ENCODE data around the gene CD2BP2. TPM values are rescaled to one million over a fixed set of nuclear protein-coding genes. Genes with fewer than 3 reads are reported as not detected.
A peak's percentile ranks its signal among the peaks of the same experiment; 100 is the strongest.

The CD2BP2 gene
- total and polyA plus RNA-seq, 2 of the 8 experiments (the other 6 are each of a cell fraction or from before 2014, with no cell fraction given), result 22.4 to 55.3 TPM

DNA sequence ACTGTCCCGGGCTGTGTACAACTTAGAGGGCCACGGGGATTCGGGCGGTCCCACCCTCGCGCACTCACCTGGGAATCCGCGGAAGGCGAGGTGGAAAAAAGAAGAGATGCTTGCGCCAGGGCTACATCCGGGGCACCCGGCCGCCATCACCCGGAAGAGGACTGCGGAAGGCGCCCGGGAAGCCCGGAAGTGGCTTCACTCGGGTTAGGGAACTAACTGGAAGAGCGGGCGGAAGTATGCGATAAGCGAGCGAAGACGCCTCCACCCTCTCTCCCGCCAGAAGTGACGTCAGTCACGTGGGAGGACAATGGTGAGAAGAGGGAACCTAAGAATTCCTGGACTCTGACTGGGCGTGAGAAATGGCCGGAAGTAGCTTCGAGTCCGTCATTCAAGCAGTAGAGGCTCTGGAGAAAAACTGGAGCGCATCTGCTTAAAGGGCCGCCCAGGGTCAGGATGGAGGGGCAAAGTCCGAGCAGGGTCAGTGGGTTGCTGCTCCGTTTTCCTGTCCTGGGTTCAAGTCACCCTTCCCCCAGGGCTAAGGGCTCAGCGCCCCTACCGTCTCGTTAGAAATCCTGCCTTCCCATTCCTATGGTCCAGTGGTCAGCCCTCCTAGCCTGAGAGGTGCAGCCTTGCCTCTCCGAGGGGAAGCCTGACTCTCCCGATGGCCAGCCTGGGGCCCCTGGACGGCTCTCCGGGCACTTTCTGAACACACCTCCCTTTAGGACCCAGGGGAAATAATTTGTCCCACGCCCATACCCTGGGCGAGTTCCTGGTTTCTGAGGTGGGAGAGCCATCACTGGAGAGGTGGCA is at the start of gene CD2BP2 (continued):
- TF ChIP-seq, protein P1, sequence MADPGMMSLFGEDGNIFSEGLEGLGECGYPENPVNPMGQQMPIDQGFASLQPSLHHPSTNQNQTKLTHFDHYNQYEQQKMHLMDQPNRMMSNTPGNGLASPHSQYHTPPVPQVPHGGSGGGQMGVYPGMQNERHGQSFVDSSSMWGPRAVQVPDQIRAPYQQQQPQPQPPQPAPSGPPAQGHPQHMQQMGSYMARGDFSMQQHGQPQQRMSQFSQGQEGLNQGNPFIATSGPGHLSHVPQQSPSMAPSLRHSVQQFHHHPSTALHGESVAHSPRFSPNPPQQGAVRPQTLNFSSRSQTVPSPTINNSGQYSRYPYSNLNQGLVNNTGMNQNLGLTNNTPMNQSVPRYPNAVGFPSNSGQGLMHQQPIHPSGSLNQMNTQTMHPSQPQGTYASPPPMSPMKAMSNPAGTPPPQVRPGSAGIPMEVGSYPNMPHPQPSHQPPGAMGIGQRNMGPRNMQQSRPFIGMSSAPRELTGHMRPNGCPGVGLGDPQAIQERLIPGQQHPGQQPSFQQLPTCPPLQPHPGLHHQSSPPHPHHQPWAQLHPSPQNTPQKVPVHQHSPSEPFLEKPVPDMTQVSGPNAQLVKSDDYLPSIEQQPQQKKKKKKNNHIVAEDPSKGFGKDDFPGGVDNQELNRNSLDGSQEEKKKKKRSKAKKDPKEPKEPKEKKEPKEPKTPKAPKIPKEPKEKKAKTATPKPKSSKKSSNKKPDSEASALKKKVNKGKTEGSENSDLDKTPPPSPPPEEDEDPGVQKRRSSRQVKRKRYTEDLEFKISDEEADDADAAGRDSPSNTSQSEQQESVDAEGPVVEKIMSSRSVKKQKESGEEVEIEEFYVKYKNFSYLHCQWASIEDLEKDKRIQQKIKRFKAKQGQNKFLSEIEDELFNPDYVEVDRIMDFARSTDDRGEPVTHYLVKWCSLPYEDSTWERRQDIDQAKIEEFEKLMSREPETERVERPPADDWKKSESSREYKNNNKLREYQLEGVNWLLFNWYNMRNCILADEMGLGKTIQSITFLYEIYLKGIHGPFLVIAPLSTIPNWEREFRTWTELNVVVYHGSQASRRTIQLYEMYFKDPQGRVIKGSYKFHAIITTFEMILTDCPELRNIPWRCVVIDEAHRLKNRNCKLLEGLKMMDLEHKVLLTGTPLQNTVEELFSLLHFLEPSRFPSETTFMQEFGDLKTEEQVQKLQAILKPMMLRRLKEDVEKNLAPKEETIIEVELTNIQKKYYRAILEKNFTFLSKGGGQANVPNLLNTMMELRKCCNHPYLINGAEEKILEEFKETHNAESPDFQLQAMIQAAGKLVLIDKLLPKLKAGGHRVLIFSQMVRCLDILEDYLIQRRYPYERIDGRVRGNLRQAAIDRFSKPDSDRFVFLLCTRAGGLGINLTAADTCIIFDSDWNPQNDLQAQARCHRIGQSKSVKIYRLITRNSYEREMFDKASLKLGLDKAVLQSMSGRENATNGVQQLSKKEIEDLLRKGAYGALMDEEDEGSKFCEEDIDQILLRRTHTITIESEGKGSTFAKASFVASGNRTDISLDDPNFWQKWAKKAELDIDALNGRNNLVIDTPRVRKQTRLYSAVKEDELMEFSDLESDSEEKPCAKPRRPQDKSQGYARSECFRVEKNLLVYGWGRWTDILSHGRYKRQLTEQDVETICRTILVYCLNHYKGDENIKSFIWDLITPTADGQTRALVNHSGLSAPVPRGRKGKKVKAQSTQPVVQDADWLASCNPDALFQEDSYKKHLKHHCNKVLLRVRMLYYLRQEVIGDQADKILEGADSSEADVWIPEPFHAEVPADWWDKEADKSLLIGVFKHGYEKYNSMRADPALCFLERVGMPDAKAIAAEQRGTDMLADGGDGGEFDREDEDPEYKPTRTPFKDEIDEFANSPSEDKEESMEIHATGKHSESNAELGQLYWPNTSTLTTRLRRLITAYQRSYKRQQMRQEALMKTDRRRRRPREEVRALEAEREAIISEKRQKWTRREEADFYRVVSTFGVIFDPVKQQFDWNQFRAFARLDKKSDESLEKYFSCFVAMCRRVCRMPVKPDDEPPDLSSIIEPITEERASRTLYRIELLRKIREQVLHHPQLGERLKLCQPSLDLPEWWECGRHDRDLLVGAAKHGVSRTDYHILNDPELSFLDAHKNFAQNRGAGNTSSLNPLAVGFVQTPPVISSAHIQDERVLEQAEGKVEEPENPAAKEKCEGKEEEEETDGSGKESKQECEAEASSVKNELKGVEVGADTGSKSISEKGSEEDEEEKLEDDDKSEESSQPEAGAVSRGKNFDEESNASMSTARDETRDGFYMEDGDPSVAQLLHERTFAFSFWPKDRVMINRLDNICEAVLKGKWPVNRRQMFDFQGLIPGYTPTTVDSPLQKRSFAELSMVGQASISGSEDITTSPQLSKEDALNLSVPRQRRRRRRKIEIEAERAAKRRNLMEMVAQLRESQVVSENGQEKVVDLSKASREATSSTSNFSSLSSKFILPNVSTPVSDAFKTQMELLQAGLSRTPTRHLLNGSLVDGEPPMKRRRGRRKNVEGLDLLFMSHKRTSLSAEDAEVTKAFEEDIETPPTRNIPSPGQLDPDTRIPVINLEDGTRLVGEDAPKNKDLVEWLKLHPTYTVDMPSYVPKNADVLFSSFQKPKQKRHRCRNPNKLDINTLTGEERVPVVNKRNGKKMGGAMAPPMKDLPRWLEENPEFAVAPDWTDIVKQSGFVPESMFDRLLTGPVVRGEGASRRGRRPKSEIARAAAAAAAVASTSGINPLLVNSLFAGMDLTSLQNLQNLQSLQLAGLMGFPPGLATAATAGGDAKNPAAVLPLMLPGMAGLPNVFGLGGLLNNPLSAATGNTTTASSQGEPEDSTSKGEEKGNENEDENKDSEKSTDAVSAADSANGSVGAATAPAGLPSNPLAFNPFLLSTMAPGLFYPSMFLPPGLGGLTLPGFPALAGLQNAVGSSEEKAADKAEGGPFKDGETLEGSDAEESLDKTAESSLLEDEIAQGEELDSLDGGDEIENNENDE (IDR thresholded peaks at IDR 0.05; ENCODE audit: insufficient replicate concordance, low read length), result no peak
- no peak for TF ChIP-seq ZNF274 (IDR thresholded peaks at IDR 0.05; ENCODE audit: borderline replicate concordance, extremely low read depth, low read length)
- TF ChIP-seq HDAC6 (IDR thresholded peaks at IDR 0.05; ENCODE audit: low read depth, low read length), result no peak
- no peak for TF ChIP-seq POU5F1 (IDR thresholded peaks at IDR 0.05; ENCODE audit: low read depth, low read length)
- no peak for TF ChIP-seq KDM1A (IDR thresholded peaks at IDR 0.05; ENCODE audit: borderline replicate concordance, low read length)
- TF ChIP-seq RBBP5 (IDR thresholded peaks at IDR 0.05; ENCODE audit: borderline replicate concordance, low read depth, low read length), result no peak; the same call in 1 of the 2 replicates
- TF ChIP-seq PHF8 (conservative IDR thresholded peaks at IDR 0.05; ENCODE audit: low read depth, low read length), result peak; percentile 68; the same call in 1 of the 2 replicates
- TF ChIP-seq GABPA (IDR thresholded peaks at IDR 0.05; ENCODE audit: borderline replicate concordance, insufficient read depth, low read length), result peak; percentile 85
- TF ChIP-seq BACH1 (IDR thresholded peaks at IDR 0.05; ENCODE audit: low read length), result no peak
- TF ChIP-seq SIX5 (IDR thresholded peaks at IDR 0.05; ENCODE audit: low read depth, low read length), result peak; percentile 25; the same call in 1 of the 2 replicates

Data from H1 (cell line).